Limb (tissue), 2 donors: ENCODE results near the gene ZDHHC20.
"Not testable (repeated sequence)": the region's sequence is repeated elsewhere in the genome, so short reads cannot be mapped to it uniquely, and the experiment has no call there.

ENCODE experiments used
- DNase-seq, 2 donors: peaks; one replicate each; pipeline ENCODE4 v3.0.0-alpha.2; 2016; ENCODE audit errors: extremely low spot score in 2 of 2

The ZDHHC20 gene

GRCh38 chr13:21435687-21436151 is 23.4 kb downstream of the ZDHHC20 start:
- no peak for DNase-seq

- DNase-seq, result no peak
These were observed 23.9 kb downstream of the ZDHHC20 start for GRCh38 chr13:21435231-21435630.

- no peak for DNase-seq
These were observed 24.5 kb downstream of the ZDHHC20 start for GRCh38 chr13:21434588-21434987.

- no peak for DNase-seq
These were observed 29.9 kb downstream of the ZDHHC20 start for GRCh38 chr13:21429211-21429610.

- no peak for DNase-seq
These were observed 31.4 kb downstream of the ZDHHC20 start for GRCh38 chr13:21427741-21428140.

- no peak for DNase-seq
These were observed 32.9 kb downstream of the ZDHHC20 start for GRCh38 chr13:21426238-21426637.

- no peak for DNase-seq
These were observed 38.4 kb downstream of the ZDHHC20 start for GRCh38 chr13:21420706-21421105.

GRCh38 chr13:21413013-21413412 is 46.1 kb downstream of the ZDHHC20 start:
- no peak for DNase-seq

GRCh38 chr13:21410453-21410852 is 48.6 kb downstream of the ZDHHC20 start:
- DNase-seq, result not testable (repeated sequence)

GRCh38 chr13:21405309-21405708 is 53.8 kb downstream of the ZDHHC20 start:
- DNase-seq, result no peak

- DNase-seq, result no peak
These were observed 56.4 kb downstream of the ZDHHC20 start for GRCh38 chr13:21402586-21403307.

- DNase-seq, result no peak
These were observed 59.4 kb downstream of the ZDHHC20 start for GRCh38 chr13:21399741-21400140.

- DNase-seq, result no peak
These were observed 63.1 kb downstream of the ZDHHC20 start for GRCh38 chr13:21395953-21396352.

GRCh38 chr13:21389124-21389523 is 70.0 kb downstream of the ZDHHC20 start:
- no peak for DNase-seq

- DNase-seq, result no peak
These were observed 73.4 kb downstream of the ZDHHC20 start for GRCh38 chr13:21385710-21386109.

GRCh38 chr13:21383090-21383489 is 76.0 kb downstream of the ZDHHC20 start:
- DNase-seq, result no peak

GRCh38 chr13:21376998-21377985 is 81.8 kb downstream of the ZDHHC20 start:
- DNase-seq, result not testable (repeated sequence)

- no peak for DNase-seq
These were observed 86.6 kb downstream of the ZDHHC20 start for GRCh38 chr13:21372530-21372929.

- peak in 1 of 2 donors; percentile 1 for DNase-seq
These were observed 88.1 kb downstream of the ZDHHC20 start for GRCh38 chr13:21371011-21371410.

- DNase-seq, result no peak
These were observed 93.5 kb downstream of the ZDHHC20 start for GRCh38 chr13:21365574-21365973.

GRCh38 chr13:21364916-21365315 is 94.2 kb downstream of the ZDHHC20 start:
- no peak for DNase-seq

GRCh38 chr13:21364357-21364756 is 94.7 kb downstream of the ZDHHC20 start:
- DNase-seq, result no peak
